ENCODE measurements around the gene BMAL1.
"Not testable (repeated sequence)": the region's sequence is repeated elsewhere in the genome, so short reads cannot be mapped to it uniquely, and the experiment has no call there.

BMAL1 gene

GRCh38 chr11:13382751-13383150, 105.2 kb downstream of the BMAL1 start:
- no peak overlapping the region for H3K4me3 ChIP-seq (ENCODE audit: low read depth, low read length)
- TF ChIP-seq CTCF (IDR thresholded peaks at IDR 0.05; ENCODE audit: insufficient read depth, low read length, missing control alignments), result no peak
- POLR2A ChIA-PET, result no interaction called here
- DNase-seq (ENCODE audit: low read depth, low spot score), result no peak
- CTCF ChIA-PET, result interaction anchor here (0.8 to 8.3 kb wide), 9 partner anchors 11 to 419 kb away, joined by 3 to 157 read pairs (median 21); partner anchors contain the start of gene BTBD10

GRCh38 chr11:13384908-13385640, 107.5 kb downstream of the BMAL1 start:
- peak; percentile 58 for TF ChIP-seq CTCF (IDR thresholded peaks at IDR 0.05; ENCODE audit: insufficient read depth, low read length, missing control alignments)
- CTCF ChIA-PET, result interaction anchor here (0.8 to 8.3 kb wide), 26 partner anchors 9 to 421 kb away, joined by 3 to 157 read pairs (median 5); partner anchors contain the start of gene BTBD10
- H3K4me3 ChIP-seq (ENCODE audit: low read depth, low read length), result no peak overlapping the region
- DNase-seq (ENCODE audit: low read depth, low spot score), result peak; percentile 16
- POLR2A ChIA-PET, result no interaction called here

- CTCF ChIA-PET, result interaction anchor here (1.1 to 8.3 kb wide), 15 partner anchors 14 to 1098 kb away, joined by 3 to 157 read pairs (median 10); no protein-coding TSS in a partner anchor
- no peak for DNase-seq (ENCODE audit: low read depth, low spot score)
- no peak for TF ChIP-seq CTCF (IDR thresholded peaks at IDR 0.05; ENCODE audit: insufficient read depth, low read length, missing control alignments)
- POLR2A ChIA-PET, result no interaction called here
- H3K4me3 ChIP-seq (ENCODE audit: low read depth, low read length), result no peak overlapping the region
Observed at GRCh38 chr11:13386567-13386966, 109.0 kb downstream of the BMAL1 start.

- POLR2A ChIA-PET, result no interaction called here
- CTCF ChIA-PET, result interaction anchor here (2.2 to 8.3 kb wide), 2 partner anchors 13 to 17 kb away, joined by 8 to 112 read pairs; no protein-coding TSS in a partner anchor
- TF ChIP-seq CTCF (IDR thresholded peaks at IDR 0.05; ENCODE audit: insufficient read depth, low read length, missing control alignments), result no peak
- no peak for DNase-seq (ENCODE audit: low read depth, low spot score)
- no peak overlapping the region for H3K4me3 ChIP-seq (ENCODE audit: low read depth, low read length)
Observed at GRCh38 chr11:13388741-13389140, 111.2 kb downstream of the BMAL1 start.

- CTCF ChIA-PET, result interaction anchor here (1.2 kb wide), 1 partner anchor 12 kb away, joined by 3 read pairs; no protein-coding TSS in a partner anchor
- no peak overlapping the region for H3K4me3 ChIP-seq (ENCODE audit: low read depth, low read length)
- DNase-seq (ENCODE audit: low read depth, low spot score), result no peak
- POLR2A ChIA-PET, result no interaction called here
- TF ChIP-seq CTCF (IDR thresholded peaks at IDR 0.05; ENCODE audit: insufficient read depth, low read length, missing control alignments), result no peak
Observed at GRCh38 chr11:13391217-13391616, 113.6 kb downstream of the BMAL1 start.

GRCh38 chr11:13398335-13398734, 120.7 kb downstream of the BMAL1 start:
- CTCF ChIA-PET; POLR2A ChIA-PET; H3K4me3 ChIP-seq (ENCODE audit: low read depth, low read length); DNase-seq (ENCODE audit: low read depth, low spot score): not testable (repeated sequence)

Measured in AG04449 (cell line).